Loucy (cell line): ENCODE results near the gene A2M.

ENCODE experiments used
- H2AFZ ChIP-seq: fragments of 200-600 bp; sonication (generic); 2 replicates; pipeline ENCODE4 v1.6.0; 2016; ENCODE audit warnings: antibody characterized with exemption, mild to moderate bottlenecking, low read length, moderate library complexity
- H3F3A ChIP-seq: fragments of 200-600 bp; 2 replicates; pipeline ENCODE4 v1.6.0; 2016; ENCODE audit warnings: antibody characterized with exemption, low read depth, mild to moderate bottlenecking
- H3K27me3 ChIP-seq: fragments of 200-600 bp; sonication (generic); 2 replicates; pipeline ENCODE4 v1.6.1; 2014; ENCODE audit warnings: low read length, mild to moderate bottlenecking; ENCODE audit not compliant: insufficient read depth, poor library complexity, severe bottlenecking
- H3K36me3 ChIP-seq: fragments of 200-600 bp; sonication (generic); 2 replicates; pipeline ENCODE4 v1.6.1; 2016; ENCODE audit warnings: low read length; ENCODE audit not compliant: insufficient read depth
- H3K4me1 ChIP-seq: fragments of 200-600 bp; sonication (generic); 2 replicates; pipeline ENCODE4 v1.5.1; 2014; ENCODE audit warnings: low read length, mild to moderate bottlenecking; ENCODE audit not compliant: insufficient read depth, poor library complexity, severe bottlenecking
- H3K4me2 ChIP-seq: fragments of 200-600 bp; sonication (generic); 2 replicates; pipeline ENCODE4 v1.6.0; 2014; ENCODE audit warnings: antibody characterized with exemption, low read length, low read depth, mild to moderate bottlenecking; ENCODE audit not compliant: poor library complexity, severe bottlenecking
- H3K4me3 ChIP-seq: fragments of 200-600 bp; sonication (generic); 2 replicates; pipeline ENCODE4 v1.5.1; 2014; ENCODE audit warnings: low read length, mild to moderate bottlenecking, mixed read lengths; ENCODE audit not compliant: poor library complexity, severe bottlenecking
- H3K79me2 ChIP-seq: fragments of 200-600 bp; sonication (generic); 2 replicates; pipeline ENCODE4 v1.6.1; 2014; ENCODE audit warnings: low read length; ENCODE audit not compliant: insufficient read depth
- H3K9ac ChIP-seq: fragments of 200-600 bp; sonication (generic); 2 replicates; pipeline ENCODE4 v1.6.0; 2014; ENCODE audit warnings: mild to moderate bottlenecking, low read depth, low read length, moderate library complexity; ENCODE audit not compliant: poor library complexity, severe bottlenecking
- H3K9me2 ChIP-seq: fragments of 200-600 bp; sonication (generic); replicated peaks from 2 replicates; pipeline ENCODE4 v1.6.1; 2016; ENCODE audit warnings: low read depth, low read length, mixed read lengths
- H3K9me3 ChIP-seq: fragments of 200-600 bp; sonication (generic); 2 replicates; pipeline ENCODE4 v1.6.1; 2014; ENCODE audit warnings: mild to moderate bottlenecking, antibody characterized with exemption, low read length, low read depth; ENCODE audit not compliant: insufficient read depth
- H4K20me1 ChIP-seq: fragments of 200-600 bp; sonication (generic); 2 replicates; pipeline ENCODE4 v1.6.0; 2014; ENCODE audit warnings: antibody characterized with exemption, low read length, mild to moderate bottlenecking; ENCODE audit not compliant: insufficient read depth, poor library complexity, severe bottlenecking
- CTCF ChIP-seq: fragments of 200-600 bp; sonication (generic); conservative IDR thresholded peaks from 2 replicates; pipeline ENCODE4 v1.5.1; 2014; ENCODE audit warnings: mild to moderate bottlenecking, antibody characterized with exemption, low read length
- EZH2phosphoT487 ChIP-seq: fragments of 200-600 bp; IDR thresholded peaks from 2 replicates; pipeline ENCODE4 v1.6.1; 2018; ENCODE audit warnings: antibody characterized with exemption, mild to moderate bottlenecking, moderate library complexity, borderline replicate concordance

A2M gene

GRCh38 chr12:9071518-9071917 lies 44.2 kb downstream of the A2M start:
- Histone ChIP-seq H3K9ac (no peak overlapping the region), H3K27me3 (no peaks in the 10 kb centered on the region)

GRCh38 chr12:9070351-9070750 lies 45.4 kb downstream of the A2M start:
- no peaks in the 10 kb centered on the region for H3K9me3 ChIP-seq
- H3K4me1 ChIP-seq = no peaks in the 10 kb centered on the region
- no peak overlapping the region for H3K9ac ChIP-seq
- H3K9me2 ChIP-seq = no peaks in the 10 kb centered on the region
- H3K4me2 ChIP-seq = no peak overlapping the region
- H3F3A ChIP-seq = no peaks in the 10 kb centered on the region
- no peaks in the 10 kb centered on the region for H3K36me3 ChIP-seq
- H3K79me2 ChIP-seq = no peaks in the 10 kb centered on the region
- H4K20me1 ChIP-seq = no peaks in the 10 kb centered on the region
- H3K4me3 ChIP-seq = no peak overlapping the region
- no peak overlapping the region for H2AFZ ChIP-seq
- TF ChIP-seq EZH2phosphoT487 = no peak
- TF ChIP-seq CTCF = no peak
- no peaks in the 10 kb centered on the region for H3K27me3 ChIP-seq

More at GRCh38 chr12:9071518-9071917, 44.2 kb downstream of the A2M start:
- no peak overlapping the region for H3K4me3 ChIP-seq
- no peak overlapping the region for H3K4me2 ChIP-seq
- H3K9me2 ChIP-seq = no peaks in the 10 kb centered on the region
- H3K36me3 ChIP-seq = no peaks in the 10 kb centered on the region
- no peaks in the 10 kb centered on the region for H4K20me1 ChIP-seq
- H3K79me2 ChIP-seq = no peaks in the 10 kb centered on the region
- H3F3A ChIP-seq = no peaks in the 10 kb centered on the region
- no peak for TF ChIP-seq CTCF
- no peak for TF ChIP-seq EZH2phosphoT487
- no peaks in the 10 kb centered on the region for H3K9me3 ChIP-seq
- no peaks in the 10 kb centered on the region for H3K4me1 ChIP-seq
- no peak overlapping the region for H2AFZ ChIP-seq

- no peaks in the 10 kb centered on the region for H3K27me3 ChIP-seq
- H3K79me2 ChIP-seq = no peaks in the 10 kb centered on the region
- no peaks in the 10 kb centered on the region for H3K4me1 ChIP-seq
Observed at GRCh38 chr12:9068600-9068999, 47.1 kb downstream of the A2M start.

More at GRCh38 chr12:9068600-9068999, 47.1 kb downstream of the A2M start:
- no peaks in the 10 kb centered on the region for H3K9me3 ChIP-seq
- H3K4me2 ChIP-seq = no peak overlapping the region
- H3K4me3 ChIP-seq = no peak overlapping the region
- no peak for TF ChIP-seq EZH2phosphoT487
- TF ChIP-seq CTCF = no peak
- no peak overlapping the region for H3K9ac ChIP-seq
- H3K36me3 ChIP-seq = no peaks in the 10 kb centered on the region
- no peak overlapping the region for H2AFZ ChIP-seq
- H3K9me2 ChIP-seq = no peaks in the 10 kb centered on the region
- H3F3A ChIP-seq = no peaks in the 10 kb centered on the region
- no peaks in the 10 kb centered on the region for H4K20me1 ChIP-seq
